Activated CD8-positive, alpha-beta memory T cell treated with anti-CD3 and anti-CD28 coated beads, Interleukin-2, amount 50 U/mL, for 24 hours (primary cell): ENCODE measurements around the gene SAT1.

Experiments used
- DNase-seq: peaks from one replicate; pipeline ENCODE4 v3.0.0-alpha.2; 2020; ENCODE audit errors: extremely low read depth

The SAT1 gene

DNA sequence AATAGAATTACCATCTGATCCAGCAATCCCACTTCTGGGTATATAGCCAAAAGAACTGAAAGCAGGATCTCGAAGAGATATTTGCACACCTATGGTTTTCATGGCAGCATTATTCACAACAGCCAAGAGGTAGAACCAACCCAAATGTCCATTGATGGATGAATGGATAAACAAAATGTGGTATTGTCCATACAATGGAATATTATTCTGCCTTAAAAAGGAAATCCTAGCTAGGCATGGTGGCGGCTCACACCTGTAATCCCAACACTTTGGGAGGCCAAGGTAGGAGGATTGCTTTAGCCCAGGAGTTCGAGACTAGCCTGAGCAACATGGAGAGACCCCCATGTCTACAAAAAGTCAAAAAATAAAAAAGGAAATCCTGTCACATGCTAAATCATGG is 27.3 kb downstream of the SAT1 start:
- DNase-seq, result no peak

DNA sequence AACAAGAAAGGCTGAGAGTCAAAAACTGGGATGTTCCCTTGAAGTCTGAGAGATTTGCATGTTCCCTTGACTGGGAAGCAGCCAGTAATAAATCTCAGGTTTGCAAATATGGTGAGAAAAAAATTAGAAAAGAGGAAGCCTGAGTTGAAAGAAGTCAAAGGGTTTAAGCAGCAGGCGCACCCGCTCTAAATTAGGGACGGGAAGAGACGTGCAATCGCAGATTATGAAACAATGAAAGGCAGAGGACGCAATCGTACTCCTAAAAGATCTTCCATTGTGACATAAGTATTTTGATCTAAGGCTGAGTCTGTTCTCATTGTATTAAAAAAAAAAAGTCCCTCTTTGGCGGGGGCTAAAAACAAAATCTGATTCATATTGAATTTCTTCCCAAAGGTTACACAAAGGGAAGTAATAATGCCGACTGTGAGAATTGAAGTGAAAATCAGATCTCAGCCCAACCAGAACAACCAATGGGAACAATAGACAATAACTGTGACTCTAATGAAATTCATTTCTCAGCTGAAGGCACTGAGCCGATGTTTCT is 28.2 kb downstream of the SAT1 start:
- no peak for DNase-seq

DNA sequence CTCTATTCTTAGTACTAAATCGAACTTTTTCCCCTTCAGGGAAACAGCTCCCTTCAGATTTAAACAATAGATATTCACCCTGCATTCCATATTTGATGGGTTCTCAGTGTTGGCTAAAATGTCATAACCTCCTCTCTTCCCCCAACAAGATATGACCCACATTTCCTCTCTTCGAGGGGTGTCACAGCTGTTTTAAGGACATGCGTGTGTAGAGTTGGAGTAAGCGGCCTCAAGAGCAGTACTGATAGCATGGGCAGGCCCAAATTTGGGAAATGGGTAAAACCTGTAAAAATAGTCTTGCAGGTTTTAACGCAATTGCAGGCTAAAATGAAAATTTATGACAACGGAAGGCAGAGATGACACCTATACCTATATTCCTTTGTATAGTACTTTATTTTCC is 28.7 kb downstream of the SAT1 start:
- no peak for DNase-seq

DNA sequence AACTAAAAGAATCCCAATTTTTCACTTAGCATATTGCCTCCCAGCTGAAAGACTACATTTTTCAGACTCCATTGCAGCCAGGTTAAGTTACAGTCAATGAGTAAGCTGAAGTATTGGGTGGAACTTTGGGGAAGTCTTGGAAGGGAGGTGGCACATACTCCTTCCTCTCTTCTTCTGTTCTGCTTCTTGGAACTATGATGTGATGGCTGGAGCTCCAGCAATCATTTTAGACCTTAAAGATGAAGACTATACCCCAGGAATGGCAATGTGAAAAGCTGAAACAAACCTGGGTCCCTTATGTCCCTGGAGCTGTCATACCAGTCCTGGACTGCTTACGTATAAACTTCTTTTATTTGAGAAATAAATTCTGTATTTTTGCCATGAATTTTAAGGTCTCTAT is 30.8 kb downstream of the SAT1 start:
- no peak for DNase-seq

DNA sequence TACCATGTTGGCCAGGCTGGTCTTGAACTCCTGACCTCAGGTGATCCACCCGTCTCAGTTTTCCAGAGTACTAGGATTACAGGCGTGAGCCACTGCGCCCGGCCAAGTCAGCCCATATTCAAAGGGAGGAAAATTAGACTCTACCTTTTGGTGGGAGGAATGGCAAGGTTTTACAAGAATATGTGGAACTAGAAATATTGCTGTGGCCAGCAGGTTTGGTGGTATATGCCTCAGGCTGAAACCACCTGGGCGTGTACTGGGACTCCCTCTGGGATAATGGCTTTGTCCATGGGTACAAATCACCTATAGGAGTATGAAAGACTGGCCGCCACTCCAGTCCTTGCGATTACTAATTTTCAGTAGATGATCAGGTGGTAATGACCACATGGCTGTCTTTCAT is 32.4 kb downstream of the SAT1 start:
- no peak for DNase-seq

DNA sequence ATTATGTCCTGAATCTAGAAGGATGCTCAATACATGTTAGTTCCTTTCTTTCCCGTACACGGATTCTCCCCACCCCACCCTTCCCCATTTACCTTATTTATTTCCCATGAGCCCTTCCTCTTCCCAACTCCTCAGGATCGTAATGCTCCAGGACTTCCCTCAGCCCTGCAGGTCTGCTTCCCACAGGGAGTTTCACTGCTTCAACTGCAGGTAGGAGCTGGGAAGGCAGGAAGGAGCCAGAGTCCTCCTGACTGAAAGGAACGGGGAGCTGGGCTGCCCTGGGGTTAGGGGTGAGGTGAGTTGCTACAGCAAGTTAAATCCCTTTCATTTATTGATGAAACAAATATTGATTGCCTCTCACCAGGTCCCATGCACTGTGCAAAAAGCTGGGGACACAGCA is 33.2 kb downstream of the SAT1 start:
- DNase-seq, result no peak

DNA sequence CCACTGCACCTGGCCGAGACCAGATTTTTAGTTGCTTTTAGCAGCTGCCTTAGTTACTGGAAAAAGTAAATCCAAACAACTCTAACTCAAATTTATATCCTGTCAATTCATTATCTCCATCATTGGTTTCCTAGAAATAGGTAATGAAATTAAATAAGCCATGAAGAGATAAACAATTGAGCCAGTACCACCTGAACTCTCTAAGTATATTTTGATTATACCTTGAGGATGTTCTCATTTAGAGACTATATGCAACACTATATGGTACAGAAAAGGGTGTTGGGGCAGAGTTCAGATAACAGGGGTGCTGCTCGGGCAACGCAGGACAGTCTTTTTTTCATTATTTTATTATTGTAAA is 35.0 kb downstream of the SAT1 start:
- no peak for DNase-seq

DNA sequence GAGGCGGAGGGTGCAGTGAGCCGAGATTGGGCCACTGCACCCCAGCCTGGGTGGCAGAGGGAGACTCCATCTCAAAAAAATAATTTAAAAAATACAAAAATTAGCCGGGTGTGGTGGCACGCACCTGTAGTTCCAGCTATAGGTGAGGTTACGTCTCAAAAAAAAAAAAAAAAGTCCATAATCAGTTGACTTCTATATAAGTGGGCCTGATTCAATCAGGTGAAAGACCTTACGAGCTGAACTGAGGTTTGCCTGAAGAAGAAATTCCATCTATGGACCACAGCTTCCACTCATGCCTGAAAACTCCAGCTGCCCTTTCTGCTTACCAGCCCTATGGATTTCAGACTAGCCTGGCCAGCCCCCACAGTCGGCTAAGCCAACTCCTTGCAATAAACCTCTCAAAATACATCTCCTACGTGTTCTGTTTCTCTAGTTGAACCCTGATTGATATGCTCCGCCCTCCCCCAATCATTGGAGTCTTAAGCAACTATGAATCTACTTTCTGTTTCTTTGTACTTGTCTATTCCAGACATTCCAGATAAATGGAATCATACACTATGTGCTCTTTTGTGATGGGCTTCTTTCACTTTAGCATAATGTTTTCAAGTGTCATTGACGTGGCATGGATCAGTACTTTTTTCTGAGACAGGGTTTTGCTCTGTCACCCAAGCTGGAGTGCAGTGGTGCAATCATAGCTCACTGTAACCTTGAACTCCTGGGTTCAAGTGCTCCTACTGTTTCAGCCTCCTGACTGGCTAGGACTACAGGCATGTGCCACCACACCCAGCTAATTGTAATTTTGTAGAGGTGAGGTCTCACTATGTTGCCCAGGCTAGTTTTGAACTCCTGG is 36.6 kb downstream of the SAT1 start:
- DNase-seq, result no peak

DNA sequence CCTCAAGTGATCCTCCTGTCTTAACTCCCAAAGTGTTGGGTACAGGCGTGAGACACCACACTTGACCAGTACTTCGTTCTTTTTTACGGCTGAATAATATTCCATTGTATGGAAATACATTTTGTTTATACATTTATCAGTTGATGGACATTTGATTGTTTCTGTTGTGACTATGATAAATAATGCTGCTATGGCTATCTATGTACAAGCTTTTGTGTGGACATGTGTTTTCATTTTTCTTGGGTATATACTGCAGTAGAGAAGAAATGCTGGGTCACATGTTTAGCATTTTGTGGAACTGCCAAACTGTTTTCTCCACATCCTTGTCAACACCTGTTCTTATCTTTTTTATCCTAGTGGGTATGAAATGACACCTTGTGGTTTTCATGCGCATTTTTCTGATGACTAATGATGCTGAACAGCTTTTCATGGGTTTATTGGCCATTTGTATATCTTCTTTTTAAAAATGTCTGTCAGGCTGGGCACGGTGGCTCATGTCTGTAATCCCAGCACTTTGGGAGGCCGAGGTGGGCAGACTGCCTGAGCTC is 37.3 kb downstream of the SAT1 start:
- no peak for DNase-seq

DNA sequence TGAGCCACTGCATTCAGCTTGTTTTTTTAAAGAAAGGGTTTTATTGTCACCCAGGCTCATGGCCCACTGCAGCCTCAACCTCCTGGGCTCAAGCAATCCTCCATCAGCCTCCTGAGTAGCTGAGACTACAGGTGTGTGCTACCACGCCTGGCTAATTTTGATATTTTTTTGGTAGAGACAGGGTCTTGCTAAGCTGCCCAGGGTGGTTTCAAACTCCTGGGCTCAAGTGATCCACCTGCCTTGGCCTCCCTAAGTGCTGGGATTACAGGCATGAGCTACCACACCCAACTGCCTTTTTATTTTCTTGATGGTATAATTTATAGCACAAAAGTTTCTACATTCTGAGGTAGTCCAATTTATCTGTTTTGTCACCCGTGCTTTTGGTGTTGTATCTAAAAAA is 38.9 kb downstream of the SAT1 start:
- DNase-seq, result no peak

DNA sequence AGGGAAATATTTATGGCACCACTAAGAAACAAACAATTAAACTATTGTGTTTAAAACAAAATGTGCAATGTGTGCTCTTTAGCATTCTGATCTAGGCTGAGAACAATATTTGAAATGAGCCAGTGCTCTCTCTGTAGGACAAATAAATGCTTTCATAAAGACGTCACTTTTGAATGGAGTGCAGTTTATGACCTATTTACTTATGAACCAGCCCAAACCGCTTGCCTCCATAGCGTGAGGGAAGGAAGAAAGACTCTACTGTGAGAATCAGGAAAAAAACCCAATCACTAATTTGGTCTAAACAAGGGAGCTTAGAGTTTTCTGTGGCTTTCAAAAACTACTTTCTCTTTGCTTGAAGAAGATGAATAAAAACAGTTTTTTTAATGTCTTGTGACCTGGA is 39.4 kb downstream of the SAT1 start:
- DNase-seq, result no peak

DNA sequence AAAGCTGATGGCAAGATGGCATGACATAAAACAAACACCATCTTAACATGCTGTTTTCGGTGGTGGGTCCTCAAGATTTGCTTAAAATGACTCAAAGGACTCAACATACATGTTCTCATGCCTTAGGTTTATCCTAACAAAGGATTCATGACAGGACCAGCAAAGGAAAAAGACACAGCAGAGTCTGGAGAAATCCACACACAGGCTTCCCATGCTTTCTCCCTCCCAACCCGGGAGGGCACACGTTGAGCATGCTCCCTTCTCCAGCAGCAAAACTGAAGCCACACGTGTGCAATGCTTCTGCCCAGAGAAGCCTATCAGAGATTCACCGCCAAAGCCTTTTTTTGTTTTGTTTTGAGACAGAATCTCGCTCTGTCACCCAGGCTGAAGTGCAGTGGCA is 39.9 kb downstream of the SAT1 start:
- DNase-seq, result no peak

DNA sequence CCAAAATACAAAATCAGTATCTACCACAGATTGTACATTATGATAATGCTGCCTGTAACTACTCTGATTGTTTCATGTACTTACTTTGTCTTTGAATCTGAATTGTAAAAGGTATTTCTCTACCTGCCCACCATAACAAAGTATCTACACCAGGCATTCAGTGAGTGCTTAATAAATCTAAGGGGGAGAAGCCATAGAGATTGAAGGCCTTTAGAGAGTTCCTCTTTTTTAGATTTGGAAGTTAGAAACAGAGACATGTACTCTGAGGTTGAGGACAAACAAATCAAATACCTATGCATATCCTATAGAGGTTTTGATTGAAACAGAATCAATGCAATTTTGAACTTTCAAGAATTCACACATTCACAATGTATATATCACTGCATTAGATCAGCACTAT is 42.7 kb downstream of the SAT1 start:
- DNase-seq, result no peak

DNA sequence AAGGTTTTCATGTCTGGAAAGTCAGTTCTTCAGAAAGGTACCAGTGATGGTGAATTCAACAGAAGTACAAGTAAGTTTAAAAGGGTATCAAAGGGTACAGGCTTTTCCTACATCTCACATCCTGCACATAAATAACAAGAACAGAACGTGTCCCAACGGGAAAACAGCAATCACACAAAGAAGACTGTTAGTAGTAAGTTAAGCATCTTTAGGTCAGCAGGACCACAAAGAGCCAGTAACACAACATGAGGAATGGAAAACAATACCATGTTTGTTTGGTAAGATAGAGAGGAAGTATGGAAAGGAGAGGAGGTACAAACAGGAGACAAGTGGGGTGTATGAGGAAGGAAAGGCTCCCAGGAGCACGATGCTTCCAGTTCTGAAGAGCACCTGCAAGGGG is 43.2 kb downstream of the SAT1 start:
- DNase-seq, result no peak

DNA sequence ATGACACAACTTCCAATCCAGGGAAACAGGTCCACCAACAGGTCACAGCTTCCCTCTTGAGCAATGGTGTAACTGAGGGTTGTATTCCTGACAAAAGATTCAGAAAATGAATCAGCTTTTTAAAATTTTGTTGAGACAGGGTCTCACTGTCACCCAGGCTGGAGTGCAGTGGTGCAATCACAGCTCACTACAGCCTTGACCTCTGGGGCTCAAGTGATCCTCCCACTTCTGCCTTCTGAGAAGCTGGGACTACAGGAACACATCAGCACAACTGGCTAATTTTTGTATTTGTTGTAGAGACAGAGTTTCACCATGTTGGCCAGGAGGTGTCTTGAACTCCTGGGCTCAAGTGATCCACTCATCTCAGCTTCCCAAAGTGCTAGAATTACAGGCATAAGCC is 43.7 kb downstream of the SAT1 start:
- no peak for DNase-seq

DNA sequence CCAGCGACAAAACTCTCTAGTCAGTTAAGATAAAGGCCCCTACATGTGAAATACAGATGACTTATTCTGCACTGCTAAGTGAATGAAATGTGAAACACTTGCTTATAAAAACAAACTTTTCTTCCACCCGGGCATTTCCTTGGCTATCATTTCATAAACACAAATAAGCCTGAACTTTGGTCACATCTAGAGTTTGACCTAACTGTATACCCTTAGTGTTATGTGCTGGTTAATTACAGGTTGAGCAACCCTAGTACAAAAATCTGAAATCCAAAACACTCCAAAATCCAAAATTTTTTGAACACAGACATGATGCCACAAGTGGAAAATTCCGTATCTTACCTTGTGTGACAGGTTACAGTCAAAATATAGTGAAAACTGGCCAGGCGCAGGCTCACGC is 45.9 kb downstream of the SAT1 start:
- DNase-seq, result no peak

DNA sequence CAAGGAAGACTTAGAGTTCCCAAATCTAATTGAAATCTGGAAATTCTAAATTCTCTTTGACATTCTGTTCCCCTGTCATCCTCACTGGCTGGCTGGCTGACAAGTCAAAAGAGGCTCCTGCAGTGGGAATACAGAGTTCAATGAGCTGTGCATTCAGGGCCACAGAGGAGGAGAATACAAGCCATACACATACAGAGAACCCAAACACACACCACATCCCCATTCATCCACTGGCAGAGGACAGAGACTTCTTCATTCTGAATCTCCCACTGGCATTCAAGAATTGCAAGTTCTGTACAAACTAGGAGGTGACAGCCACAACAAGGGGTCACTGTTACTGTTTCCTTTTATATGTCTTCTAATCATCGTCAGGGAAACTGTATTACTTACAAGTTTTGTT is 49.7 kb downstream of the SAT1 start:
- DNase-seq, result no peak
